K562 (cell line): ENCODE results near the gene BNIP5. TPM values are rescaled to one million over a fixed set of nuclear protein-coding genes. Genes with fewer than 3 reads are reported as not detected.

Experiments used
- ATAC-seq: fragments of 200-7000 bp; cut with Tn5 transposase; 3 replicates; pipeline ENCODE4 v1.9.1; 2020; ENCODE audit warnings: moderate library complexity
- BruUV-seq: library from RNA; stranded (reverse); fragments of 400-500 nt; replicated peaks from 2 replicates; lab custom pipeline; 2021; lab: Mats Ljungman, UMichigan
- CTCF ChIA-PET: fragments of 300-600 bp; formaldehyde crosslinking; extraction: SDS; loops from one replicate; lab custom pipeline; 2021; ENCODE audit warnings: low intra/inter-chr PET ratio; lab: Yijun Ruan, JAX
- POLR2A ChIA-PET: fragments of 300-600, 350-650 bp; sonication (Branson Sonifier 250); formaldehyde crosslinking; extraction: SDS; loops from one replicate; lab custom pipeline; 2021; ENCODE audit warnings: antibody characterized with exemption, inconsistent platforms; lab: Yijun Ruan, JAX
- DNase-seq, 4 experiments: peaks; one replicate each; pipeline versions ENCODE4 v3.0.0 to v3.0.0-alpha.2; 2011 to 2018; ENCODE audit warnings: low spot score in 3 of 4, mixed read lengths in 3 of 4; ENCODE audit errors: extremely low read depth in 1 of 4
- FAIRE-seq: peaks from 2 replicates; lab custom pipeline; 2011; peaks lifted over from hg19 to GRCh38; lab: Jason Lieb, UNC
- H2AFZ ChIP-seq: 2 replicates; pipeline ENCODE4 v1.6.0; 2011; ENCODE audit warnings: low read depth, low read length, control low read depth, inconsistent platforms
- H3K27ac ChIP-seq: fragments of 200-600 bp; 3 replicates; pipeline ENCODE4 v1.8.0; 2011; ENCODE audit warnings: low read depth, mild to moderate bottlenecking, control low read depth, inconsistent platforms, low read length, moderate library complexity, mixed read lengths; ENCODE audit errors: extremely low read depth
- H3K27me3 ChIP-seq, 2 experiments: fragments of 300-600 bp in 1 of 2; 2 replicates in 1 of 2; 3 replicates in 1 of 2; pipeline versions ENCODE4 v1.6.0 to v1.8.0; 2011; ENCODE audit warnings: inconsistent platforms in 2 of 2, low read length in 2 of 2, mild to moderate bottlenecking in 1 of 2, mixed read lengths in 1 of 2, moderate library complexity in 1 of 2; ENCODE audit not compliant: control insufficient read depth in 2 of 2, insufficient read depth in 2 of 2
- H3K36me3 ChIP-seq: fragments of 300-600 bp; 3 replicates; pipeline ENCODE4 v1.8.0; 2011; ENCODE audit warnings: mild to moderate bottlenecking, low read length, inconsistent platforms; ENCODE audit not compliant: control insufficient read depth, insufficient read depth
- H3K4me1 ChIP-seq, 2 experiments: fragments of 200-600 bp in 1 of 2; replicated peaks in 1 of 2; 2 replicates in 1 of 2; 3 replicates in 1 of 2; pipeline versions ENCODE4 v1.5.1 to v1.8.0; 2011; ENCODE audit warnings: inconsistent platforms in 2 of 2, low read length in 2 of 2, mild to moderate bottlenecking in 1 of 2, mixed read lengths in 1 of 2, moderate library complexity in 1 of 2; ENCODE audit not compliant: control insufficient read depth in 2 of 2, insufficient read depth in 2 of 2
- H3K4me2 ChIP-seq: 2 replicates; pipeline ENCODE4 v1.6.1; 2011; ENCODE audit warnings: low read length, control low read depth, inconsistent platforms, mixed read lengths; ENCODE audit not compliant: insufficient read depth
- H3K4me3 ChIP-seq: fragments of 200-600 bp; sonication (generic), shearing (Covaris generic); 2 replicates; pipeline ENCODE4 v1.5.1; 2016; ENCODE audit warnings: control low read depth, inconsistent platforms
- H3K79me2 ChIP-seq: fragments of 200-600 bp; 3 replicates; pipeline ENCODE4 v1.8.0; 2011; ENCODE audit warnings: low read length, inconsistent platforms; ENCODE audit not compliant: control insufficient read depth, insufficient read depth
- H3K9ac ChIP-seq, 2 experiments: 2 replicates each; pipeline versions ENCODE4 v1.6.0 to v1.6.1; 2011; ENCODE audit warnings: low read depth in 2 of 2, low read length in 2 of 2, control low read depth in 1 of 2, inconsistent platforms in 1 of 2, mild to moderate bottlenecking in 1 of 2, mixed read lengths in 1 of 2; ENCODE audit not compliant: insufficient read depth in 1 of 2
- H3K9me1 ChIP-seq: one replicate; pipeline ENCODE4 v1.6.0; 2011; ENCODE audit warnings: inconsistent platforms, mild to moderate bottlenecking, low read length, moderate library complexity; ENCODE audit not compliant: control insufficient read depth, insufficient read depth
- H3K9me3 ChIP-seq: replicated peaks from 2 replicates; pipeline ENCODE4 v1.5.1; 2011; ENCODE audit warnings: low read depth, low read length, inconsistent platforms; ENCODE audit not compliant: control insufficient read depth, insufficient read depth
- H4K20me1 ChIP-seq: replicated peaks from 2 replicates; pipeline ENCODE4 v1.6.1; 2011; ENCODE audit warnings: low read length, inconsistent platforms, mixed read lengths; ENCODE audit not compliant: control insufficient read depth, insufficient read depth
- MAFK ChIP-seq: IDR thresholded peaks from 2 replicates; pipeline ENCODE4 v1.6.1; 2011; ENCODE audit warnings: low read length, improper control_type of control experiment
- MEIS2 ChIP-seq: fragments of 450-650 bp; IDR thresholded peaks from 2 replicates; pipeline ENCODE4 v1.6.1; 2014; ENCODE audit warnings: mild to moderate bottlenecking; ENCODE audit not compliant: partially characterized antibody
- ZBTB2 ChIP-seq: fragments of 450-650 bp; IDR thresholded peaks from 2 replicates; pipeline ENCODE4 v1.6.1; 2016; ENCODE audit warnings: antibody characterized with exemption
- ZHX1 ChIP-seq: fragments of 150-350 bp; conservative IDR thresholded peaks from 2 replicates; pipeline ENCODE4 v1.6.1; 2014; ENCODE audit warnings: low read length
- ZNF239 ChIP-seq: fragments of 250-450 bp; sonication (Bioruptor Pico); IDR thresholded peaks from 2 replicates; pipeline ENCODE4 v1.4.0; 2020; ENCODE audit warnings: mild to moderate bottlenecking
- ZSCAN29 ChIP-seq: fragments of 450-650 bp; IDR thresholded peaks from 2 replicates; pipeline ENCODE4 v1.6.1; 2017
- WGBS: fragments of 100-300 bp; shearing (Covaris generic); methylation state at CpG from one replicate; pipeline ENCODE4 v1.1.6; 2016; ENCODE audit warnings: low coverage, mixed read lengths; ENCODE audit not compliant: insufficient coverage; ENCODE audit errors: missing lambda C conversion rate; 5-methylcytosine and 5-hydroxymethylcytosine counted together
- in situ Hi-C: fragments of 300-500 bp; cut with MboI; formaldehyde crosslinking; loops from 4 replicates; pipeline ENCODE4 v1.15.0; 2018; ENCODE audit warnings: inconsistent platforms, mixed read lengths
- intact Hi-C: fragments of 100-400 bp; cut with micrococcal nuclease; formaldehyde crosslinking; loops from 2 replicates; pipeline ENCODE4 v1.14.2; 2022
- polyA plus RNA-seq, 8 experiments: library from polyadenylated mRNA; depleted of rRNA in 4 of 8; stranded (reverse) in 5 of 8; unstranded in 3 of 8; fragments of >200 nt; fragmentation: Nextera tagmentation in 2 of 8; fragmentation: Illumina TruSeq in 1 of 8; extraction: Ambion mirVana in 2 of 8; extraction: Trizol in 1 of 8; gene quantifications; 2 replicates each; pipeline versions ENCODE4 v1.2.1 to v1.2.3, GENCODE V29; 2011 to 2014; ENCODE audit warnings: inconsistent platforms in 1 of 8, missing spikeins in 1 of 8
- total RNA-seq, 7 experiments: library from RNA; depleted of rRNA in 6 of 7; stranded (reverse); fragments of >200 nt in 6 of 7; fragmentation: Illumina TruSeq in 2 of 7; extraction: Trizol in 2 of 7; gene quantifications; 2 replicates each; pipeline versions ENCODE4 v1.2.1 to v1.2.3, GENCODE V29; 2011 to 2021; ENCODE audit warnings: low replicate concordance in 1 of 7
- TF ChIP-seq, protein P1 (sequence below): fragments of 250-450 bp; sonication (Bioruptor Pico); IDR thresholded peaks from 2 replicates; pipeline ENCODE4 v1.8.0; 2021; ENCODE audit warnings: moderate library complexity, mild to moderate bottlenecking, inconsistent platforms
- TF ChIP-seq, protein P2 (sequence below): fragments of 450-650 bp; IDR thresholded peaks from 2 replicates; pipeline ENCODE4 v1.6.1; 2016; ENCODE audit warnings: low read depth

Gene BNIP5
- total and polyA plus RNA-seq, 9 of the 15 experiments (the other 6 are each of a cell fraction or from before 2014, with no cell fraction given), result not detected

- no peak overlapping the region for H3K9ac ChIP-seq
- no peak for FAIRE-seq
- WGBS, result 5% methylated on average over 5 of the region's 5 CpGs
- H3K36me3 ChIP-seq, result no peaks in the 10 kb centered on the region
- POLR2A ChIA-PET, result interaction anchor here (0.6 kb wide), 1 partner anchor 219 kb away, joined by 3 read pairs; no protein-coding TSS in a partner anchor
- no peak overlapping the region for H3K27ac ChIP-seq
- no TSS peak for BruUV-seq
- in situ Hi-C loops (no loop called here), intact Hi-C loops (no loop called here)
- H3K79me2 ChIP-seq, result no peaks in the 10 kb centered on the region
- no peak for DNase-seq
- no peaks in the 10 kb centered on the region for H3K9me1 ChIP-seq
- H2AFZ ChIP-seq, result no peak overlapping the region
- ATAC-seq, result no peak
- H3K4me2 ChIP-seq, result no peak overlapping the region
- peaks cover 69 to 90% of the 10 kb centered on the region in 2 experiments for H3K27me3 ChIP-seq
- no peak overlapping the region for H3K4me3 ChIP-seq
- 0 out of 2 replicates have a peak, but pooled peaks cover 5% of the 10 kb centered on the region for H4K20me1 ChIP-seq
- no peaks in the 10 kb centered on the region for H3K9me3 ChIP-seq
- CTCF ChIA-PET, result no interaction called here
- H3K4me1 ChIP-seq, result peaks cover 6 to 19% of the 10 kb centered on the region in 2 experiments; a peak in 4 of 5 replicates
- TF ChIP-seq, protein P1, sequence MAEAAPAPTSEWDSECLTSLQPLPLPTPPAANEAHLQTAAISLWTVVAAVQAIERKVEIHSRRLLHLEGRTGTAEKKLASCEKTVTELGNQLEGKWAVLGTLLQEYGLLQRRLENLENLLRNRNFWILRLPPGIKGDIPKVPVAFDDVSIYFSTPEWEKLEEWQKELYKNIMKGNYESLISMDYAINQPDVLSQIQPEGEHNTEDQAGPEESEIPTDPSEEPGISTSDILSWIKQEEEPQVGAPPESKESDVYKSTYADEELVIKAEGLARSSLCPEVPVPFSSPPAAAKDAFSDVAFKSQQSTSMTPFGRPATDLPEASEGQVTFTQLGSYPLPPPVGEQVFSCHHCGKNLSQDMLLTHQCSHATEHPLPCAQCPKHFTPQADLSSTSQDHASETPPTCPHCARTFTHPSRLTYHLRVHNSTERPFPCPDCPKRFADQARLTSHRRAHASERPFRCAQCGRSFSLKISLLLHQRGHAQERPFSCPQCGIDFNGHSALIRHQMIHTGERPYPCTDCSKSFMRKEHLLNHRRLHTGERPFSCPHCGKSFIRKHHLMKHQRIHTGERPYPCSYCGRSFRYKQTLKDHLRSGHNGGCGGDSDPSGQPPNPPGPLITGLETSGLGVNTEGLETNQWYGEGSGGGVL (CRISPR knock-in tag), result no peak
- TF ChIP-seq ZHX1 (no peak), MEIS2 (no peak), MAFK (no peak), ZSCAN29 (no peak), ZNF239 (CRISPR knock-in tag) (no peak), ZBTB2 (no peak)
- TF ChIP-seq, protein P2, sequence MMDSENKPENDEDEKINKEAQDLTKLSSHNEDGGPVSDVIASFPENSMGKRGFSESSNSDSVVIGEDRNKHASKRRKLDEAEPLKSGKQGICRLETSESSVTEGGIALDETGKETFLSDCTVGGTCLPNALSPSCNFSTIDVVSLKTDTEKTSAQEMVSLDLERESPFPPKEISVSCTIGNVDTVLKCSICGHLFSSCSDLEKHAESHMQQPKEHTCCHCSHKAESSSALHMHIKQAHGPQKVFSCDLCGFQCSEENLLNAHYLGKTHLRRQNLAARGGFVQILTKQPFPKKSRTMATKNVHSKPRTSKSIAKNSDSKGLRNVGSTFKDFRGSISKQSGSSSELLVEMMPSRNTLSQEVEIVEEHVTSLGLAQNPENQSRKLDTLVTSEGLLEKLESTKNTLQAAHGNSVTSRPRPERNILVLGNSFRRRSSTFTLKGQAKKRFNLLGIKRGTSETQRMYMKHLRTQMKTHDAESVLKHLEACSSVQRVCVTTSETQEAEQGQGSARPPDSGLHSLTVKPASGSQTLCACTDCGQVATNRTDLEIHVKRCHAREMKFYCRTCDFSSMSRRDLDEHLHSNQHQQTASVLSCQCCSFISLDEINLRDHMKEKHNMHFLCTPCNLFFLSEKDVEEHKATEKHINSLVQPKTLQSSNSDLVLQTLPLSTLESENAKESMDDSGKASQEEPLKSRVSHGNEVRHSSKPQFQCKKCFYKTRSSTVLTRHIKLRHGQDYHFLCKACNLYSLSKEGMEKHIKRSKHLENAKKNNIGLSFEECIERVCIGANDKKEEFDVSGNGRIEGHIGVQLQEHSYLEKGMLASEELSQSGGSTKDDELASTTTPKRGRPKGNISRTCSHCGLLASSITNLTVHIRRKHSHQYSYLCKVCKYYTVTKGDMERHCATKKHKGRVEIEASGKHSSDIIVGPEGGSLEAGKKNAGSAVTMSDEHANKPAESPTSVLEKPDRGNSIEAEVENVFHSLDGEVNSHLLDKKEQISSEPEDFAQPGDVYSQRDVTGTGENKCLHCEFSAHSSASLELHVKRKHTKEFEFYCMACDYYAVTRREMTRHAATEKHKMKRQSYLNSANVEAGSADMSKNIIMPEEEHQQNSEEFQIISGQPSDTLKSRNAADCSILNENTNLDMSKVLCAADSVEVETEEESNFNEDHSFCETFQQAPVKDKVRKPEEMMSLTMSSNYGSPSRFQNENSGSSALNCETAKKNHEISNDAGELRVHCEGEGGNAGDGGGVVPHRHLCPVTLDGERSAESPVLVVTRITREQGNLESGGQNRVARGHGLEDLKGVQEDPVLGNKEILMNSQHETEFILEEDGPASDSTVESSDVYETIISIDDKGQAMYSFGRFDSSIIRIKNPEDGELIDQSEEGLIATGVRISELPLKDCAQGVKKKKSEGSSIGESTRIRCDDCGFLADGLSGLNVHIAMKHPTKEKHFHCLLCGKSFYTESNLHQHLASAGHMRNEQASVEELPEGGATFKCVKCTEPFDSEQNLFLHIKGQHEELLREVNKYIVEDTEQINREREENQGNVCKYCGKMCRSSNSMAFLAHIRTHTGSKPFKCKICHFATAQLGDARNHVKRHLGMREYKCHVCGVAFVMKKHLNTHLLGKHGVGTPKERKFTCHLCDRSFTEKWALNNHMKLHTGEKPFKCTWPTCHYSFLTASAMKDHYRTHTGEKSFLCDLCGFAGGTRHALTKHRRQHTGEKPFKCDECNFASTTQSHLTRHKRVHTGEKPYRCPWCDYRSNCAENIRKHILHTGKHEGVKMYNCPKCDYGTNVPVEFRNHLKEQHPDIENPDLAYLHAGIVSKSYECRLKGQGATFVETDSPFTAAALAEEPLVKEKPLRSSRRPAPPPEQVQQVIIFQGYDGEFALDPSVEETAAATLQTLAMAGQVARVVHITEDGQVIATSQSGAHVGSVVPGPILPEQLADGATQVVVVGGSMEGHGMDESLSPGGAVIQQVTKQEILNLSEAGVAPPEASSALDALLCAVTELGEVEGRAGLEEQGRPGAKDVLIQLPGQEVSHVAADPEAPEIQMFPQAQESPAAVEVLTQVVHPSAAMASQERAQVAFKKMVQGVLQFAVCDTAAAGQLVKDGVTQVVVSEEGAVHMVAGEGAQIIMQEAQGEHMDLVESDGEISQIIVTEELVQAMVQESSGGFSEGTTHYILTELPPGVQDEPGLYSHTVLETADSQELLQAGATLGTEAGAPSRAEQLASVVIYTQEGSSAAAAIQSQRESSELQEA, result no peak
Measured at GRCh38 chr6:36273067-36273466, 63.6 kb downstream of the BNIP5 start.
